ENCODE measurements around the gene SP7.

DNA sequence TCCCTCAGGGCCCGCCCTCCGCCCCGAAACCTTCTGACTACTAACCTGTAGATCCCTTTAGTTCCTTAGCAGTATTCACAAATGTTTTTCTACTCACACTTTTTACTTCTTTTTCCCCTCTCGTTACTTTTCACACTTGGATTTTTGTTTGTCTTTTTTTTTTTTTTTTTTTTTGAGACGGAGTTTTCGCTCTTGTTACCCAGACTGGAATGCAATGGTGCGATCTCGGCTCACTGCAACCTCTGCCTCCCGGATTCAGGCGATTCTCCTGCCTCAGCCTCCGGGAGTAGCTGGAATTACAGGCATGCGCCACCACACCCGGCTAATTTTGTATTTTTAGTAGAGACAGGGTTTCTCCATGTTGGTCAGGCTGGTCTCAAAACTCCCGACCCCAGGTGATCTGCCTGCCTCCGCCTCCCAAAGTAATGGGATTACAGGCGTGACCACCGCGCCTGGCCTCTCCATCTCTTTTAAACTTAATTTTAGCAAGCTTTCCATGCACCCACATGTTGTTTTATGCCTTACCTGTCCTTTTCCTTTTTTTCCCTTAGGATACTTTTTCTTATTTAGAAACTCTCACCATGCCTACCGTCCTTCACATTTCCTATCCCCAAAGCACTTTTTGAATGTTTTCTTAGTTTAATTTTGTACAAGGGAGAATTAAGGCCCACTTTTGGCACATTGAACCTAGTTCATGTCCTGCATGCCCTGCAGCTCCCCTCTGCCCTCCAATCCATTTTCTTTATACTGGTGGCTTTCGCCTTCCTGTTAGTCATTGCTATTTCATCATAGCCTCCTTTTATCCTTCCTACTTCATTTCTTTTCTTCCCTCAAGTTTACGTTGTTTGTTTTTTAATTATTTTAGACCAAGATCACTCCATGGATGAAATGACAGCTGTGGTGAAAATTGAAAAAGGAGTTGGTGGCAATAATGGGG, 44.9 kb upstream of the SP7 start:
- TF ChIP-seq ZNF274 (IDR thresholded peaks at IDR 0.05; ENCODE audit: low read depth, low read length): no peak
- TF ChIP-seq YY1 (IDR thresholded peaks at IDR 0.05; ENCODE audit: insufficient read depth, insufficient read length): no peak
- TF ChIP-seq SUZ12 (IDR thresholded peaks at IDR 0.05; ENCODE audit: extremely low read depth, insufficient read depth, insufficient read length): no peak

Measured in NT2/D1 (cell line).